ENCODE data around the gene GEMIN7. TPM values are rescaled to one million over a fixed set of nuclear protein-coding genes. Genes with fewer than 3 reads are reported as not detected.

Gene GEMIN7
- total and polyA plus RNA-seq, 11 donors = 11.4 to 40.8 (median 17.2) TPM

DNA sequence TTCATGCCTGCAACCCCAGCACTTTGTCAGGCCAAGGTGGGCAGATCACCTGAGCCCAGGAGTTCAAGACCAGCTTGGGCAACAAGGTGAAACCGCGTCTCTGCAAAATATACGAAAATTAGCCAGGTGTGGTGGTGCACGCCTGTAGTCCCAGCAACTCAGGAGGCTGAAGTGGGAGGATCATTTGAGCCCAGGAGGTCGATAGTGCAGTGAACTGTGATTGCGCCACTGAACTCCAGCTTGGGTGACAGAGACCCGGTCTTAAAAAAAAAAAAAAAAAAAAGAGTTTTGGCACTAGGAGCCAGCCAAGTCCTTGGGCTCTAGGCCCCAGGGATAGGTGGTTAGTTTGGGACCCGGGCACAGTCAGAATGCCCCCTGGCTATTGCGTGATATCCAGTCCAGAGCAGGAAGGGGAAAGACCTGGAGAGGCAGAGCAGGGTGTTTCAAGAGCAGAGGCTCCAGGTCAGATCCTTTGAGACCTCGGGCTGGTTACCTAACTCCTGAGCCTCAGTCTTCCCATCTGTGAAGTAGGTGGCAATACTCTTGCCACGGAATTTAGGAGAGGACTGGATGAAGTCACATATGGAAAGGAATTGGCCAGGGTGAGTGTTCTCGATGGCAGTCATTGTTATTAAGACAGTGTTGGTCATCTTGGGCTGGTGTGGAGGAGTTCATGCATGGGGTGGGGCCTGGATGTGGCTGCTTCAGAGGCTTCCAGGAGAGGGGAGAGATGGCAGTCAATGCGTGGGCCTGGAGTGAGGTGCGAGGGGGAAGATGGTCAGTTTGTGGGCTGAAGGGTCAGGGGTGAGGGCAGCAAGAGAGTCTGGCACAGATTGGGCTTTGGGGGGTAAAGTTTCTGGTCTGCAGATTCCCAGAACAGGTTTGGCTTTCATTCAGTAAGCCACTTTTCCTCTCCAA is 16.7 kb downstream of the GEMIN7 start:
- Histone ChIP-seq H3K4me1 (peaks cover 13 to 87% (median 70%) of the 10 kb centered on the region in 12 donors), H3K4me3 (peak overlapping the region in 1 of 12 donors; percentile 96), H3K27me3 (no peaks in the 10 kb centered on the region), H3K36me3 (no peaks in the 10 kb centered on the region), H3K9me3 (no peaks in the 10 kb centered on the region), H3K27ac (no peak overlapping the region)
- WGBS, 4 donors = 90 to 92% (median 91%) methylated on average over 14 of the region's 14 CpGs
- TF ChIP-seq, protein P1, sequence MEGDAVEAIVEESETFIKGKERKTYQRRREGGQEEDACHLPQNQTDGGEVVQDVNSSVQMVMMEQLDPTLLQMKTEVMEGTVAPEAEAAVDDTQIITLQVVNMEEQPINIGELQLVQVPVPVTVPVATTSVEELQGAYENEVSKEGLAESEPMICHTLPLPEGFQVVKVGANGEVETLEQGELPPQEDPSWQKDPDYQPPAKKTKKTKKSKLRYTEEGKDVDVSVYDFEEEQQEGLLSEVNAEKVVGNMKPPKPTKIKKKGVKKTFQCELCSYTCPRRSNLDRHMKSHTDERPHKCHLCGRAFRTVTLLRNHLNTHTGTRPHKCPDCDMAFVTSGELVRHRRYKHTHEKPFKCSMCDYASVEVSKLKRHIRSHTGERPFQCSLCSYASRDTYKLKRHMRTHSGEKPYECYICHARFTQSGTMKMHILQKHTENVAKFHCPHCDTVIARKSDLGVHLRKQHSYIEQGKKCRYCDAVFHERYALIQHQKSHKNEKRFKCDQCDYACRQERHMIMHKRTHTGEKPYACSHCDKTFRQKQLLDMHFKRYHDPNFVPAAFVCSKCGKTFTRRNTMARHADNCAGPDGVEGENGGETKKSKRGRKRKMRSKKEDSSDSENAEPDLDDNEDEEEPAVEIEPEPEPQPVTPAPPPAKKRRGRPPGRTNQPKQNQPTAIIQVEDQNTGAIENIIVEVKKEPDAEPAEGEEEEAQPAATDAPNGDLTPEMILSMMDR (IDR thresholded peaks at IDR 0.05) = no peak
- TF ChIP-seq POLR2A (IDR thresholded peaks at IDR 0.05) = no peak
- intact Hi-C loops (cut with DNase I) = loop anchor here in 1 of 10 donors (10.0 kb wide), 1 partner anchor 79 kb away; the partner anchor contains the start of genes BLOC1S3 and TRAPPC6A
- no peak for ATAC-seq
- no peak for DNase-seq

DNA sequence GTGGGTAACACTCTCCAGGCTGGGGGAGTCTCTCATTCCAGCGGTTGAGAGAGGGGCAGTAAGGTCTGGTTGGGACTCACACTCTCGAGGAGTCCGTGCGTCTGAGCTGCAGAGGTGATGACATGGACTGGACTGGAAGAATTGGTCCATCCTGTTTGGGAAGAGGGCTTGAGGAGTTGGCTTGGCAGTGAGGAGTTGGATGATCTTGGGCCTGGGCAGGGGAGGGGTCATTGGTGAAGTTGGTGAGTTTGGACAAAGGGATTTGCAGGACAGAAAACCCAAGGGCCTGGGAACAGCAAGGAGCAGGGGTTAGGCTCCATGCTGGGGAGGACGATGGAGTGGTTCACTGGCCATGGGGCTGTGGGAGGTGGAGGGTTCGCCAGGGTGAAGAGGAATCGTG is 17.6 kb downstream of the GEMIN7 start:
- 85 to 94% (median 87%) methylated on average over 7 of the region's 7 CpGs for WGBS, 4 donors
- no peak for DNase-seq
- TF ChIP-seq, protein P1 (IDR thresholded peaks at IDR 0.05) = no peak
- no peak for TF ChIP-seq POLR2A (IDR thresholded peaks at IDR 0.05)
- Histone ChIP-seq H3K4me3 (no peak overlapping the region), H3K27me3 (no peaks in the 10 kb centered on the region), H3K27ac (no peak overlapping the region), H3K9me3 (no peaks in the 10 kb centered on the region), H3K36me3 (no peaks in the 10 kb centered on the region), H3K4me1 (peaks cover 13 to 88% (median 66%) of the 10 kb centered on the region in 12 donors)
- ATAC-seq = no peak
- intact Hi-C loops (cut with DNase I) = loop anchor here in 1 of 10 donors (10.0 kb wide), 1 partner anchor 78 kb away; the partner anchor contains the start of genes BLOC1S3 and TRAPPC6A

DNA sequence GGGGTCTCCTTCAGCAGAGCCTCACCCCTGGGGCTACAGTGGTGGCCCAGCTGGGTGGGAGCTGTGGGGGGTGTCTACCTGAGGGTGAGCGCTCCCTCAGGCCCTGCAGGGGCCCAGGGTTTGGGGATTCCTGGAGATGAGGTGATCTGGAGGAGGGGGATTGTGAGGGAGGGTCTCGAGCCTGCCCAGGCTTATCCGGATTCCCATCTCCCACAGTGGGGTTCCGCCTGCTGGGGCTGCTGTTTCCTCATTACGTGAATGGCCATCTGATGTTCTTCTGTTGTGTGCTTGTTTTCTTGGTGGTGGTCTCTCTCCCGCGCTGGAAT is 18.4 kb downstream of the GEMIN7 start:
- Histone ChIP-seq H3K36me3 (no peaks in the 10 kb centered on the region), H3K27me3 (no peaks in the 10 kb centered on the region), H3K4me3 (no peak overlapping the region), H3K27ac (peak overlapping the region in 4 of 12 donors; percentile 14 to 75 (median 66)), H3K9me3 (no peaks in the 10 kb centered on the region), H3K4me1 (peaks cover 13 to 85% (median 68%) of the 10 kb centered on the region in 12 donors)
- ATAC-seq (no peak), DNase-seq (no peak)
- WGBS, 4 donors = 83 to 86% (median 85%) methylated on average over 7 of the region's 7 CpGs
- no peak for TF ChIP-seq POLR2A (IDR thresholded peaks at IDR 0.05)
- TF ChIP-seq, protein P1 (IDR thresholded peaks at IDR 0.05) = no peak
- intact Hi-C loops (cut with DNase I) = loop anchor here in 1 of 10 donors (10.0 kb wide), 1 partner anchor 77 kb away; the partner anchor contains the start of genes BLOC1S3 and TRAPPC6A

Data from heart left ventricle (tissue), 16 donors.